HepG2 (cell line): ENCODE data around the gene DCUN1D4. TPM values are rescaled to one million over a fixed set of nuclear protein-coding genes. Genes with fewer than 3 reads are reported as not detected.
A peak's percentile ranks its signal among the peaks of the same experiment; 100 is the strongest.

ENCODE experiments used
- ATAC-seq: fragments of 200-7000 bp; cut with Tn5 transposase; 3 replicates; pipeline ENCODE4 v1.9.1; 2020; ENCODE audit warnings: mild to moderate bottlenecking, moderate library complexity
- BruUV-seq: library from RNA; stranded (reverse); fragments of 400-500 nt; replicated peaks from 2 replicates; lab custom pipeline; 2021; lab: Mats Ljungman, UMichigan
- CTCF ChIA-PET: fragments of 300-600 bp; formaldehyde crosslinking; extraction: SDS; loops from one replicate; lab custom pipeline; 2021; ENCODE audit warnings: low total read pairs, inconsistent platforms, low intra/inter-chr PET ratio; lab: Yijun Ruan, JAX
- POLR2A ChIA-PET: fragments of 350-600 bp; sonication (Branson Sonifier 250); formaldehyde crosslinking; loops from one replicate; lab custom pipeline; 2020; ENCODE audit warnings: antibody characterized with exemption, inconsistent platforms; lab: Yijun Ruan, JAX
- DNase-seq: peaks from one replicate; pipeline ENCODE4 v3.0.0-alpha.2; 2015; ENCODE audit warnings: low spot score
- FAIRE-seq: peaks from 3 replicates; lab custom pipeline; 2011; peaks lifted over from hg19 to GRCh38; lab: Jason Lieb, UNC
- H2AFZ ChIP-seq: one replicate; pipeline ENCODE4 v1.6.1; 2011; ENCODE audit warnings: low read length, inconsistent platforms
- H3K27ac ChIP-seq: fragments of 300-600 bp; 3 replicates; pipeline ENCODE4 v1.8.0; 2011; ENCODE audit warnings: mixed run types, mild to moderate bottlenecking, mixed read lengths, low read length, inconsistent platforms; ENCODE audit not compliant: insufficient read depth; ENCODE audit errors: extremely low read length
- H3K27me3 ChIP-seq, 2 experiments: fragments of 200-600 bp in 1 of 2; 2 replicates in 1 of 2; 3 replicates in 1 of 2; pipeline versions ENCODE4 v1.6.0 to v1.8.0; 2011; ENCODE audit warnings: low read length in 2 of 2, mild to moderate bottlenecking in 2 of 2, moderate library complexity in 2 of 2, inconsistent platforms in 1 of 2; ENCODE audit not compliant: insufficient read depth in 2 of 2, control insufficient read depth in 1 of 2
- H3K36me3 ChIP-seq, 2 experiments: fragments of 200-600 bp in 1 of 2; replicated peaks in 1 of 2; 2 replicates in 1 of 2; 3 replicates in 1 of 2; pipeline versions ENCODE4 v1.5.1 to v1.8.0; 2011; ENCODE audit warnings: low read length in 2 of 2, inconsistent platforms in 1 of 2; ENCODE audit not compliant: insufficient read depth in 2 of 2, control insufficient read depth in 1 of 2
- H3K4me1 ChIP-seq: 2 replicates; pipeline ENCODE4 v1.5.1; 2012; ENCODE audit warnings: low read length, inconsistent platforms; ENCODE audit not compliant: insufficient read depth
- H3K4me2 ChIP-seq: 2 replicates; pipeline ENCODE4 v1.6.0; 2011; ENCODE audit warnings: low read depth, low read length, inconsistent platforms
- H3K4me3 ChIP-seq, 3 experiments: fragments of 200-600 bp in 1 of 3; sonication (generic), shearing (Covaris generic) in 1 of 3; replicated peaks in 1 of 3; 2 replicates each; pipeline ENCODE4 v1.5.1; 2011 to 2016; ENCODE audit warnings: low read length in 3 of 3, inconsistent platforms in 2 of 3, low read depth in 2 of 3, mild to moderate bottlenecking in 2 of 3, control low read depth in 1 of 3, mixed read lengths in 1 of 3; ENCODE audit not compliant: insufficient read depth in 1 of 3
- H3K79me2 ChIP-seq: one replicate; pipeline ENCODE4 v1.6.1; 2011; ENCODE audit warnings: low read length, inconsistent platforms; ENCODE audit not compliant: insufficient read depth
- H3K9ac ChIP-seq: 2 replicates; pipeline ENCODE4 v1.6.0; 2011; ENCODE audit warnings: mild to moderate bottlenecking, low read depth, low read length, inconsistent platforms; ENCODE audit not compliant: insufficient read depth
- H3K9me3 ChIP-seq: 2 replicates; pipeline ENCODE4 v1.5.1; 2012; ENCODE audit warnings: mild to moderate bottlenecking, low read length
- H4K20me1 ChIP-seq: 2 replicates; pipeline ENCODE4 v1.6.0; 2011; ENCODE audit warnings: inconsistent platforms, mild to moderate bottlenecking, low read length, moderate library complexity; ENCODE audit not compliant: insufficient read depth
- ARNT2 ChIP-seq: sonication (generic); formaldehyde crosslinking; IDR thresholded peaks from 2 replicates; pipeline ENCODE4 v1.8.0; 2022; ENCODE audit warnings: mild to moderate bottlenecking, low read depth, missing genetic modification reagents, moderate library complexity
- CTCF ChIP-seq: sonication (generic); formaldehyde crosslinking; IDR thresholded peaks from 2 replicates; pipeline ENCODE4 v1.5.0; 2020; ENCODE audit warnings: mild to moderate bottlenecking, missing genetic modification reagents, moderate library complexity
- ERF ChIP-seq: IDR thresholded peaks from 2 replicates; pipeline ENCODE4 v1.6.1; 2018; ENCODE audit warnings: missing biosample characterization, missing genetic modification reagents
- GATA4 ChIP-seq: sonication (generic); IDR thresholded peaks from 2 replicates; pipeline ENCODE4 v1.6.1; 2016; ENCODE audit warnings: antibody characterized with exemption, low read depth, borderline replicate concordance
- GTF3A ChIP-seq: sonication (generic); formaldehyde crosslinking; conservative IDR thresholded peaks from 2 replicates; pipeline ENCODE4 v1.4.0; 2020; ENCODE audit warnings: mild to moderate bottlenecking, missing genetic modification reagents
- KLF13 ChIP-seq: sonication (generic); formaldehyde crosslinking; IDR thresholded peaks from 2 replicates; pipeline ENCODE4 v1.4.0; 2020; ENCODE audit warnings: mild to moderate bottlenecking, missing genetic modification reagents
- LCORL ChIP-seq, 2 experiments: fragments of 450-650 bp in 1 of 2; sonication (generic) in 1 of 2; formaldehyde crosslinking in 1 of 2; IDR thresholded peaks; 2 replicates each; pipeline versions ENCODE4 v1.5.0 to v1.6.1; 2017 to 2020; ENCODE audit warnings: antibody characterized with exemption in 1 of 2, missing genetic modification reagents in 1 of 2
- MIXL1 ChIP-seq: IDR thresholded peaks from 2 replicates; pipeline ENCODE4 v1.6.1; 2016
- RAD21 ChIP-seq: fragments of 450-650 bp; formaldehyde crosslinking; IDR thresholded peaks from 2 replicates; pipeline ENCODE4 v1.5.0; 2020; ENCODE audit warnings: mild to moderate bottlenecking
- RFX1 ChIP-seq: fragments of 450-650 bp; IDR thresholded peaks from 2 replicates; pipeline ENCODE4 v1.6.1; 2017
- SMARCE1 ChIP-seq: fragments of 450-650 bp; IDR thresholded peaks from 2 replicates; pipeline ENCODE4 v1.6.1; 2017; ENCODE audit warnings: borderline replicate concordance
- SMC3 ChIP-seq: IDR thresholded peaks from 2 replicates; pipeline ENCODE4 v1.6.1; 2011; ENCODE audit warnings: low read length, improper control_type of control experiment
- SRSF1 ChIP-seq: fragments of 200-400 bp; formaldehyde crosslinking; optimal IDR thresholded peaks from 2 replicates; pipeline ENCODE3; 2017; ENCODE audit warnings: mild to moderate bottlenecking, low read depth, low read length, moderate library complexity
- STAG1 ChIP-seq: sonication (generic); formaldehyde crosslinking; IDR thresholded peaks from 2 replicates; pipeline ENCODE4 v1.4.0; 2020; ENCODE audit warnings: missing genetic modification reagents
- XRCC5 ChIP-seq: fragments of 200-400 bp; formaldehyde crosslinking; optimal IDR thresholded peaks from 2 replicates; pipeline ENCODE3; 2017; ENCODE audit warnings: mild to moderate bottlenecking, low read length
- ZMYM4 ChIP-seq: sonication (generic); formaldehyde crosslinking; IDR thresholded peaks from 2 replicates; pipeline ENCODE4 v1.8.1; 2023; ENCODE audit warnings: mild to moderate bottlenecking, missing genetic modification reagents
- ZNF10 ChIP-seq: sonication (generic); formaldehyde crosslinking; IDR thresholded peaks from 2 replicates; pipeline ENCODE4 v1.4.0; 2020; ENCODE audit warnings: mild to moderate bottlenecking, low read depth, missing genetic modification reagents, borderline replicate concordance
- ZNF644 ChIP-seq: IDR thresholded peaks from 2 replicates; pipeline ENCODE4 v1.6.1; 2016; ENCODE audit warnings: low read depth
- ZNF775 ChIP-seq: sonication (generic); formaldehyde crosslinking; IDR thresholded peaks from 2 replicates; pipeline ENCODE4 v1.4.0; 2020; ENCODE audit warnings: missing genetic modification reagents, mild to moderate bottlenecking, moderate library complexity, borderline replicate concordance
- ZSCAN20 ChIP-seq: sonication (generic); formaldehyde crosslinking; IDR thresholded peaks from 2 replicates; pipeline ENCODE4 v1.4.0; 2020; ENCODE audit warnings: missing genetic modification reagents, mild to moderate bottlenecking, borderline replicate concordance
- WGBS: methylation state at CpG from one replicate; pipeline ENCODE4 v1.1.6; 2017; ENCODE audit warnings: low lambda C conversion rate; 5-methylcytosine and 5-hydroxymethylcytosine counted together
- in situ Hi-C: cut with HindIII; loops from 2 replicates; pipeline ENCODE4 v1.10.0; 2017; ENCODE audit warnings: low pct_unique_long_range_greater_than_20kb; ENCODE audit not compliant: extremely low pct_ligation_motif_present
- intact Hi-C: fragments of 100-400 bp; cut with micrococcal nuclease; formaldehyde crosslinking; loops from one replicate; pipeline ENCODE4 v1.10.0; 2022; ENCODE audit not compliant: unreplicated experiment
- polyA plus RNA-seq, 8 experiments: library from polyadenylated mRNA; depleted of rRNA in 3 of 8; stranded (reverse) in 7 of 8; unstranded in 1 of 8; fragments of >200 nt; fragmentation: Illumina TruSeq in 4 of 8; extraction: Trizol in 4 of 8; gene quantifications; 2 replicates each; pipeline versions ENCODE4 v1.2.1 to v1.2.3, GENCODE V29; 2011 to 2016; ENCODE audit warnings: low read depth in 4 of 8, missing spikeins in 1 of 8, mixed read lengths in 1 of 8; ENCODE audit not compliant: insufficient read depth in 1 of 8
- total RNA-seq, 5 experiments: library from RNA; depleted of rRNA; stranded (reverse); fragments of >200 nt; fragmentation: Illumina TruSeq; extraction: Trizol; gene quantifications; 2 replicates each; pipeline ENCODE4 v1.2.3, GENCODE V29; 2016; ENCODE audit warnings: low read depth in 1 of 5
- TF ChIP-seq, protein P1 (sequence below): sonication (generic); formaldehyde crosslinking; conservative IDR thresholded peaks from 2 replicates; pipeline ENCODE4 v1.4.0; 2020; ENCODE audit warnings: missing genetic modification reagents
- TF ChIP-seq, protein P2 (sequence below): sonication (generic); formaldehyde crosslinking; IDR thresholded peaks from 2 replicates; pipeline ENCODE4 v1.4.0; 2020; ENCODE audit warnings: missing genetic modification reagents, borderline replicate concordance

The DCUN1D4 gene
- total and polyA plus RNA-seq, 2 of the 13 experiments (the other 11 are each of a cell fraction or from before 2014, with no cell fraction given): 27.9 to 44.4 TPM

GRCh38 chr4:51831133-51831532, 11.8 kb upstream of the DCUN1D4 start:
- intact Hi-C loops (loop anchor here (1.0 kb wide), 4 partner anchors 54 to 195 kb away; no protein-coding TSS in a partner anchor), in situ Hi-C loops (no loop called here)
- peak; percentile 95 for ATAC-seq
- TF ChIP-seq SRSF1 (no peak), MIXL1 (CRISPR knock-in tag) (0 out of 2 replicates have a peak, but pooled peaks have one; percentile 33), ZNF644 (CRISPR knock-in tag) (peak; percentile 41; the same call in 1 of the 2 replicates), SMC3 (peak; percentile 95), GATA4 (no peak), ZMYM4 (CRISPR knock-in tag) (0 out of 2 replicates have a peak, but pooled peaks have one; percentile 27), LCORL (IDR thresholded peaks at IDR 0.05) (no peak), LCORL (CRISPR knock-in tag; IDR thresholded peaks at IDR 0.05) (no peak), RFX1 (no peak), KLF13 (CRISPR knock-in tag) (no peak), CTCF (CRISPR knock-in tag) (peak; percentile 88), ZNF775 (no peak), ARNT2 (CRISPR knock-in tag) (no peak), SMARCE1 (no peak), RAD21 (peak; percentile 73), ZNF10 (CRISPR knock-in tag) (no peak), ZSCAN20 (CRISPR knock-in tag) (no peak), ERF (CRISPR knock-in tag) (no peak), XRCC5 (peak; percentile 27), STAG1 (CRISPR knock-in tag) (peak; percentile 95), GTF3A (CRISPR knock-in tag) (no peak)
- TF ChIP-seq, protein P1, sequence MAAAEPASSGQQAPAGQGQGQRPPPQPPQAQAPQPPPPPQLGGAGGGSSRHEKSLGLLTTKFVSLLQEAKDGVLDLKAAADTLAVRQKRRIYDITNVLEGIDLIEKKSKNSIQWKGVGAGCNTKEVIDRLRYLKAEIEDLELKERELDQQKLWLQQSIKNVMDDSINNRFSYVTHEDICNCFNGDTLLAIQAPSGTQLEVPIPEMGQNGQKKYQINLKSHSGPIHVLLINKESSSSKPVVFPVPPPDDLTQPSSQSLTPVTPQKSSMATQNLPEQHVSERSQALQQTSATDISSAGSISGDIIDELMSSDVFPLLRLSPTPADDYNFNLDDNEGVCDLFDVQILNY: no peak
- TF ChIP-seq, protein P2, sequence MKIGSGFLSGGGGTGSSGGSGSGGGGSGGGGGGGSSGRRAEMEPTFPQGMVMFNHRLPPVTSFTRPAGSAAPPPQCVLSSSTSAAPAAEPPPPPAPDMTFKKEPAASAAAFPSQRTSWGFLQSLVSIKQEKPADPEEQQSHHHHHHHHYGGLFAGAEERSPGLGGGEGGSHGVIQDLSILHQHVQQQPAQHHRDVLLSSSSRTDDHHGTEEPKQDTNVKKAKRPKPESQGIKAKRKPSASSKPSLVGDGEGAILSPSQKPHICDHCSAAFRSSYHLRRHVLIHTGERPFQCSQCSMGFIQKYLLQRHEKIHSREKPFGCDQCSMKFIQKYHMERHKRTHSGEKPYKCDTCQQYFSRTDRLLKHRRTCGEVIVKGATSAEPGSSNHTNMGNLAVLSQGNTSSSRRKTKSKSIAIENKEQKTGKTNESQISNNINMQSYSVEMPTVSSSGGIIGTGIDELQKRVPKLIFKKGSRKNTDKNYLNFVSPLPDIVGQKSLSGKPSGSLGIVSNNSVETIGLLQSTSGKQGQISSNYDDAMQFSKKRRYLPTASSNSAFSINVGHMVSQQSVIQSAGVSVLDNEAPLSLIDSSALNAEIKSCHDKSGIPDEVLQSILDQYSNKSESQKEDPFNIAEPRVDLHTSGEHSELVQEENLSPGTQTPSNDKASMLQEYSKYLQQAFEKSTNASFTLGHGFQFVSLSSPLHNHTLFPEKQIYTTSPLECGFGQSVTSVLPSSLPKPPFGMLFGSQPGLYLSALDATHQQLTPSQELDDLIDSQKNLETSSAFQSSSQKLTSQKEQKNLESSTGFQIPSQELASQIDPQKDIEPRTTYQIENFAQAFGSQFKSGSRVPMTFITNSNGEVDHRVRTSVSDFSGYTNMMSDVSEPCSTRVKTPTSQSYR (CRISPR knock-in tag): no peak

More at GRCh38 chr4:51831133-51831532, 11.8 kb upstream of the DCUN1D4 start:
- 6% methylated on average over 3 of the region's 3 CpGs for WGBS
- Histone ChIP-seq H3K36me3 (no peaks in the 10 kb centered on the region), H3K4me3 (no peak overlapping the region), H3K9me3 (no peaks in the 10 kb centered on the region), H2AFZ (no peak overlapping the region), H3K9ac (no peak overlapping the region), H4K20me1 (no peaks in the 10 kb centered on the region), H3K79me2 (no peaks in the 10 kb centered on the region), H3K27ac (no peak overlapping the region), H3K27me3 (no peaks in the 10 kb centered on the region; a peak in 1 of 5 replicates), H3K4me1 (no peaks in the 10 kb centered on the region), H3K4me2 (no peak overlapping the region)
- DNase-seq (peak; percentile 46), FAIRE-seq (peak; percentile 64)
- ChIA-PET CTCF (interaction anchor here (0.6 to 2.1 kb wide), 5 partner anchors 54 to 194 kb away, joined by 3 to 20 read pairs (median 5); no protein-coding TSS in a partner anchor), POLR2A (interaction anchor here (0.5 kb wide), 1 partner anchor 195 kb away, joined by 3 read pairs; no protein-coding TSS in a partner anchor)
- BruUV-seq: no TSS peak
